H1 (cell line): ENCODE results near the gene NEDD4L. TPM values are rescaled to one million over a fixed set of nuclear protein-coding genes. Genes with fewer than 3 reads are reported as not detected.

Source experiments
- CTCF ChIA-PET: fragments of 300-600 bp; sonication (Branson Sonifier 250); formaldehyde crosslinking; loops from one replicate; lab custom pipeline; 2021; ENCODE audit not compliant: partially characterized antibody; lab: Charles Lee
- POLR2A ChIA-PET: fragments of 300-600 bp; sonication (Branson Sonifier 250); formaldehyde crosslinking; loops from one replicate; lab custom pipeline; 2021; ENCODE audit warnings: inconsistent platforms; ENCODE audit not compliant: partially characterized antibody; lab: Charles Lee
- DNase-seq, 2 experiments: peaks; one replicate each; pipeline versions ENCODE4 v3.0.0 to v3.0.0-alpha.2; 2010 to 2022; ENCODE audit warnings: low spot score in 2 of 2, low read depth in 1 of 2, mixed read lengths in 1 of 2
- FAIRE-seq: peaks from 2 replicates; lab custom pipeline; 2011; peaks lifted over from hg19 to GRCh38; lab: Jason Lieb, UNC
- H2AFZ ChIP-seq: 2 replicates; pipeline ENCODE4 v1.8.1; 2012; ENCODE audit warnings: low read length, inconsistent platforms
- H2AK5ac ChIP-seq: 2 replicates; pipeline ENCODE4 v1.6.1; 2013; ENCODE audit warnings: low read depth, low read length
- H2BK120ac ChIP-seq: replicated peaks from 2 replicates; pipeline ENCODE3; 2013; ENCODE audit warnings: low read depth, low read length, inconsistent platforms
- H2BK12ac ChIP-seq: 2 replicates; pipeline ENCODE4 v1.6.1; 2013; ENCODE audit warnings: low read depth, low read length
- H2BK15ac ChIP-seq: 2 replicates; pipeline ENCODE4 v1.6.1; 2013; ENCODE audit warnings: low read length
- H2BK20ac ChIP-seq: 2 replicates; pipeline ENCODE4 v1.6.1; 2013; ENCODE audit warnings: low read length
- H2BK5ac ChIP-seq: 2 replicates; pipeline ENCODE4 v1.6.1; 2013; ENCODE audit warnings: low read depth, low read length
- H3K14ac ChIP-seq: 2 replicates; pipeline ENCODE4 v1.6.1; 2013; ENCODE audit warnings: inconsistent platforms; ENCODE audit not compliant: insufficient read length
- H3K18ac ChIP-seq: 2 replicates; pipeline ENCODE4 v1.6.1; 2013; ENCODE audit warnings: low read length; ENCODE audit errors: extremely low read depth
- H3K23ac ChIP-seq: 2 replicates; pipeline ENCODE4 v1.6.1; 2013; ENCODE audit warnings: inconsistent platforms; ENCODE audit not compliant: insufficient read length
- H3K23me2 ChIP-seq: 2 replicates; pipeline ENCODE4 v1.6.1; 2013; ENCODE audit warnings: low read depth, low read length
- H3K27ac ChIP-seq: 2 replicates; pipeline ENCODE4 v1.6.1; 2011; ENCODE audit warnings: low read depth, low read length, inconsistent platforms
- H3K27me3 ChIP-seq, 4 experiments: replicated peaks in 1 of 4; 1 replicate in 1 of 4; 2 replicates in 3 of 4; pipeline versions ENCODE4 v1.6.1 to v1.8.1; 2011 to 2013; ENCODE audit warnings: low read length in 3 of 4, mild to moderate bottlenecking in 3 of 4, inconsistent platforms in 2 of 4, mixed read lengths in 2 of 4, moderate library complexity in 1 of 4; ENCODE audit not compliant: control insufficient read depth in 3 of 4, insufficient read depth in 3 of 4; ENCODE audit errors: extremely low read depth in 1 of 4
- H3K36me3 ChIP-seq, 4 experiments: 2 replicates each; pipeline versions ENCODE4 v1.6.1 to v1.8.1; 2011 to 2013; ENCODE audit warnings: mild to moderate bottlenecking in 4 of 4, low read length in 3 of 4, moderate library complexity in 2 of 4, control low read depth in 1 of 4, inconsistent platforms in 1 of 4; ENCODE audit not compliant: insufficient read depth in 4 of 4, control insufficient read depth in 2 of 4
- H3K4ac ChIP-seq: replicated peaks from 2 replicates; pipeline ENCODE3; 2013; ENCODE audit warnings: low read length, low read depth, mixed read lengths, inconsistent platforms; ENCODE audit not compliant: insufficient read length
- H3K4me1 ChIP-seq, 4 experiments: replicated peaks in 1 of 4; 1 replicate in 1 of 4; 2 replicates in 3 of 4; pipeline versions ENCODE4 v1.6.1 to v1.8.1; 2011 to 2013; ENCODE audit warnings: low read length in 3 of 4, inconsistent platforms in 2 of 4, mixed read lengths in 1 of 4; ENCODE audit not compliant: insufficient read depth in 4 of 4, control insufficient read depth in 3 of 4
- H3K4me2 ChIP-seq, 2 experiments: 2 replicates each; pipeline versions ENCODE4 v1.6.1 to v1.8.1; 2011 to 2013; ENCODE audit warnings: low read depth in 2 of 2, low read length in 2 of 2, control low read depth in 1 of 2, inconsistent platforms in 1 of 2, mild to moderate bottlenecking in 1 of 2; ENCODE audit not compliant: insufficient read depth in 1 of 2
- H3K4me3 ChIP-seq, 4 experiments: fragments of 200-600, 300-600 bp in 1 of 4; sonication (generic), shearing (Covaris generic), sonication (Bioruptor Twin) in 1 of 4; 2 replicates each; pipeline versions ENCODE4 v1.5.1 to v1.8.1; 2011 to 2016; ENCODE audit warnings: low read length in 4 of 4, low read depth in 3 of 4, control low read depth in 2 of 4, inconsistent platforms in 2 of 4, mild to moderate bottlenecking in 2 of 4, mixed read lengths in 1 of 4, moderate library complexity in 1 of 4; ENCODE audit not compliant: insufficient read depth in 2 of 4; ENCODE audit errors: extremely low read depth in 1 of 4
- H3K56ac ChIP-seq: replicated peaks from 2 replicates; pipeline ENCODE3; 2013; ENCODE audit warnings: low read depth, mild to moderate bottlenecking, mixed read lengths, low read length, inconsistent platforms; ENCODE audit not compliant: insufficient read length
- H3K79me1 ChIP-seq: 2 replicates; pipeline ENCODE4 v1.6.1; 2013; ENCODE audit warnings: low read depth, low read length, control low read depth
- H3K79me2 ChIP-seq, 2 experiments: 2 replicates each; pipeline versions ENCODE4 v1.6.1 to v1.8.1; 2012 to 2013; ENCODE audit warnings: low read length in 2 of 2, mild to moderate bottlenecking in 2 of 2, inconsistent platforms in 1 of 2; ENCODE audit not compliant: insufficient read depth in 2 of 2, control insufficient read depth in 1 of 2
- H3K9ac ChIP-seq, 4 experiments: replicated peaks in 1 of 4; 1 replicate in 1 of 4; 2 replicates in 3 of 4; pipeline versions ENCODE4 v1.6.1 to v1.8.1; 2011 to 2013; ENCODE audit warnings: low read depth in 3 of 4, low read length in 3 of 4, control low read depth in 2 of 4, mild to moderate bottlenecking in 2 of 4, moderate library complexity in 2 of 4, inconsistent platforms in 1 of 4; ENCODE audit errors: extremely low read depth in 1 of 4
- H3K9me3 ChIP-seq, 2 experiments: 2 replicates each; pipeline versions ENCODE4 v1.6.1 to v1.8.1; 2012 to 2013; ENCODE audit warnings: mild to moderate bottlenecking in 2 of 2, moderate library complexity in 2 of 2, control low read depth in 1 of 2, inconsistent platforms in 1 of 2, low read depth in 1 of 2, low read length in 1 of 2, mixed read lengths in 1 of 2; ENCODE audit not compliant: insufficient read depth in 2 of 2
- H4K20me1 ChIP-seq, 2 experiments: replicated peaks in 1 of 2; 2 replicates each; pipeline versions ENCODE3 to v1.8.1; 2011 to 2013; ENCODE audit warnings: inconsistent platforms in 2 of 2, low read length in 2 of 2, mild to moderate bottlenecking in 1 of 2; ENCODE audit not compliant: insufficient read depth in 2 of 2, control insufficient read depth in 1 of 2
- H4K5ac ChIP-seq: 2 replicates; pipeline ENCODE4 v1.6.1; 2013; ENCODE audit warnings: low read length, low read depth, mixed read lengths, inconsistent platforms; ENCODE audit not compliant: insufficient read length
- H4K8ac ChIP-seq: 2 replicates; pipeline ENCODE4 v1.8.0; 2013; ENCODE audit warnings: mild to moderate bottlenecking, moderate library complexity, low read length, inconsistent platforms; ENCODE audit not compliant: insufficient read depth; ENCODE audit errors: extremely low read depth
- H4K91ac ChIP-seq: replicated peaks from 2 replicates; pipeline ENCODE3; 2013; ENCODE audit warnings: low read length, mixed read lengths, inconsistent platforms; ENCODE audit not compliant: insufficient read length
- CBX5 ChIP-seq: fragments of 300-800, 300-1000 bp; sonication (generic); IDR thresholded peaks from 2 replicates; pipeline ENCODE4 v1.7.1; 2016; ENCODE audit warnings: antibody characterized with exemption, low read length, low read depth
- CBX8 ChIP-seq: fragments of 300-800, 300-1000 bp; sonication (generic); IDR thresholded peaks from 2 replicates; pipeline ENCODE4 v1.7.1; 2016; ENCODE audit warnings: low read depth, low read length, borderline replicate concordance
- CHD1 ChIP-seq: IDR thresholded peaks from 2 replicates; pipeline ENCODE4 v1.6.1; 2012; ENCODE audit warnings: low read depth, low read length, improper control_type of control experiment
- CHD2 ChIP-seq: IDR thresholded peaks from 2 replicates; pipeline ENCODE4 v1.6.1; 2012; ENCODE audit warnings: low read length, improper control_type of control experiment
- CREB1 ChIP-seq: IDR thresholded peaks from 2 replicates; pipeline ENCODE4 v1.6.1; 2012; ENCODE audit warnings: inconsistent platforms
- EGR1 ChIP-seq: IDR thresholded peaks from 2 replicates; pipeline ENCODE4 v1.6.1; 2011; ENCODE audit warnings: low read depth, low read length, borderline replicate concordance
- GABPA ChIP-seq: IDR thresholded peaks from 2 replicates; pipeline ENCODE4 v1.6.1; 2011; ENCODE audit warnings: mild to moderate bottlenecking, low read length, moderate library complexity, borderline replicate concordance; ENCODE audit not compliant: insufficient read depth
- MAFK ChIP-seq: IDR thresholded peaks from 2 replicates; pipeline ENCODE4 v1.6.1; 2012; ENCODE audit warnings: low read depth, mild to moderate bottlenecking, improper control_type of control experiment, low read length
- RAD21 ChIP-seq, 2 experiments: IDR thresholded peaks in 1 of 2; conservative IDR thresholded peaks in 1 of 2; 2 replicates each; pipeline ENCODE4 v1.6.1; 2011; ENCODE audit warnings: low read depth in 2 of 2, low read length in 2 of 2, improper control_type of control experiment in 1 of 2, inconsistent platforms in 1 of 2, mild to moderate bottlenecking in 1 of 2, moderate library complexity in 1 of 2
- SP1 ChIP-seq: IDR thresholded peaks from 2 replicates; pipeline ENCODE4 v1.6.1; 2011; ENCODE audit warnings: low read depth, low read length
- SP2 ChIP-seq: IDR thresholded peaks from 2 replicates; pipeline ENCODE4 v1.6.1; 2012; ENCODE audit warnings: mild to moderate bottlenecking, low read length, inconsistent platforms
- SUZ12 ChIP-seq: fragments of 200-600 bp; sonication (generic); IDR thresholded peaks from 2 replicates; pipeline ENCODE4 v1.6.1; 2012; ENCODE audit warnings: mild to moderate bottlenecking, inconsistent platforms, low read length, moderate library complexity, mixed read lengths
- TAF1 ChIP-seq: IDR thresholded peaks from 2 replicates; pipeline ENCODE4 v1.6.1; 2011; ENCODE audit warnings: mild to moderate bottlenecking, low read depth, low read length
- TBP ChIP-seq: IDR thresholded peaks from 2 replicates; pipeline ENCODE4 v1.6.1; 2011; ENCODE audit warnings: low read depth, low read length, improper control_type of control experiment
- WGBS, 2 experiments: shearing (Covaris generic) in 1 of 2; methylation state at CpG; one replicate each; pipeline versions ENCODE4 v1.1.6 to v1.1.7; 2013 to 2015; ENCODE audit warnings: low lambda C conversion rate in 2 of 2, mixed read lengths in 2 of 2, inconsistent platforms in 1 of 2, low coverage in 1 of 2, missing lambda C conversion rate in 1 of 2; ENCODE audit not compliant: insufficient replicate concordance in 2 of 2, insufficient coverage in 1 of 2, insufficient read length in 1 of 2; ENCODE audit errors: extremely low coverage in 1 of 2, missing lambda C conversion rate in 1 of 2; 5-methylcytosine and 5-hydroxymethylcytosine counted together
- polyA plus RNA-seq, 7 experiments: library from polyadenylated mRNA; depleted of rRNA in 3 of 7; stranded (reverse) in 5 of 7; unstranded in 2 of 7; fragments of >200 nt in 5 of 7; fragments of 200-250 nt in 2 of 7; gene quantifications; 1 replicate in 5 of 7; 2 replicates in 1 of 7; 4 replicates in 1 of 7; pipeline versions ENCODE4 v1.2.1 to v1.2.3, GENCODE V29; 2011 to 2013; ENCODE audit warnings: missing spikeins in 2 of 7, mixed read lengths in 2 of 7
- total RNA-seq: library from RNA; stranded (reverse); fragmentation: NEBNext Ultra II Directional; extraction: Animal tissue kit (Norgen Biotek cat#: 25700); gene quantifications from 2 replicates; pipeline ENCODE4 v1.2.1, GENCODE V29; 2021

Gene NEDD4L
- total and polyA plus RNA-seq, 2 of the 8 experiments (the other 6 are each of a cell fraction or from before 2014, with no cell fraction given) = 37.3 to 69.8 TPM

- POLR2A ChIA-PET = interaction anchor here (1.3 kb wide), 1 partner anchor 32 kb away, joined by 3 read pairs; no protein-coding TSS in a partner anchor
- FAIRE-seq (no peak), DNase-seq (no peak)
- Histone ChIP-seq H2BK20ac (no peak overlapping the region), H2BK15ac (peak overlapping the region; percentile 6; the same call in 1 of the 2 replicates), H3K9ac (no peak overlapping the region), H4K20me1 (peaks cover 0 to 9% of the 10 kb centered on the region in 2 experiments), H3K79me2 (peaks cover 3 to 90% of the 10 kb centered on the region in 2 experiments), H2BK12ac (peak overlapping the region; percentile 32; the same call in 1 of the 2 replicates), H2AFZ (no peak overlapping the region), H3K79me1 (peaks cover 8% of the 10 kb centered on the region; the same call in 1 of the 2 replicates), H3K56ac (no peak overlapping the region), H3K14ac (no peak overlapping the region), H3K4me2 (peak overlapping the region; percentile 47 to 52; a peak in 3 of 4 replicates), H2BK120ac (no peak overlapping the region), H3K23me2 (no peaks in the 10 kb centered on the region), H3K4me1 (peaks cover 13 to 41% (median 34%) of the 10 kb centered on the region in 4 experiments), H3K4me3 (no peak overlapping the region), H3K4ac (no peak overlapping the region), H4K8ac (no peak overlapping the region), H2BK5ac (peak overlapping the region; percentile 47), H4K91ac (no peak overlapping the region), H3K27ac (no peak overlapping the region), H3K27me3 (no peaks in the 10 kb centered on the region), H3K18ac (no peak overlapping the region; the same call in 1 of the 2 replicates), H2AK5ac (0 out of 2 replicates have a peak overlapping the region, but pooled peaks have one; percentile 20), H4K5ac (no peak overlapping the region), H3K9me3 (no peaks in the 10 kb centered on the region), H3K23ac (no peak overlapping the region), H3K36me3 (no peaks in the 10 kb centered on the region)
- 81% methylated on average over 6 of the region's 6 CpGs; no CpG with 5 or more reads in 1 of the 2 experiments for WGBS, 2 experiments
- TF ChIP-seq CBX8 (no peak), CHD2 (no peak), GABPA (no peak), CREB1 (no peak), SUZ12 (no peak), TBP (no peak), EGR1 (no peak), TAF1 (no peak), RAD21 (IDR thresholded peaks at IDR 0.05 in 1 of 2, conservative IDR thresholded peaks at IDR 0.05 in 1 of 2; ENCODE audit: low read depth in 2 of 2, low read length in 2 of 2) (no peak), SP1 (no peak), CHD1 (no peak), MAFK (no peak), CBX5 (no peak), SP2 (no peak)
- CTCF ChIA-PET = interaction anchor here (0.6 to 3.0 kb wide), 8 partner anchors 9 to 334 kb away, joined by 3 to 14 read pairs (median 5); no protein-coding TSS in a partner anchor
These were observed 184.2 kb downstream of the NEDD4L start for GRCh38 chr18:58228176-58228575.
